Neural cell (in vitro differentiated cells): ENCODE data around the gene ST8SIA6. TPM values are rescaled to one million over a fixed set of nuclear protein-coding genes. Genes with fewer than 3 reads are reported as not detected.

Experiments
- H2AFZ ChIP-seq: fragments of 200-600, 300-800 bp; sonication (generic), shearing (Covaris generic); 2 replicates; pipeline ENCODE4 v1.6.0; 2014; ENCODE audit warnings: low read depth, mild to moderate bottlenecking, antibody characterized with exemption, low read length, moderate library complexity
- H3F3A ChIP-seq: fragments of 200-600 bp; shearing (Covaris generic); 2 replicates; pipeline ENCODE4 v1.6.1; 2016; ENCODE audit warnings: mild to moderate bottlenecking, moderate library complexity, mixed read lengths, antibody characterized with exemption, low read length; ENCODE audit not compliant: insufficient read depth, poor library complexity, severe bottlenecking
- H3K27ac ChIP-seq: fragments of 200-600, 300-800 bp; sonication (generic), shearing (Covaris generic); 2 replicates; pipeline ENCODE4 v1.5.1; 2014; ENCODE audit warnings: mild to moderate bottlenecking, low read length, moderate library complexity
- H3K27me3 ChIP-seq: fragments of 300-800, 200-600 bp; sonication (generic), shearing (Covaris generic); 2 replicates; pipeline ENCODE4 v1.6.0; 2014; ENCODE audit warnings: mild to moderate bottlenecking, low read depth, low read length, moderate library complexity; ENCODE audit not compliant: insufficient read depth
- H3K36me3 ChIP-seq: fragments of 300-800, 200-600 bp; sonication (generic), shearing (Covaris generic); 2 replicates; pipeline ENCODE4 v1.5.1; 2014; ENCODE audit warnings: mild to moderate bottlenecking, antibody characterized with exemption, low read length, moderate library complexity; ENCODE audit not compliant: insufficient read depth
- H3K4me2 ChIP-seq: fragments of 300-800, 200-600 bp; sonication (generic), shearing (Covaris generic); 2 replicates; pipeline ENCODE4 v1.6.0; 2014; ENCODE audit warnings: mild to moderate bottlenecking, low read length
- H3K4me3 ChIP-seq: fragments of 300-800, 200-600 bp; sonication (generic), shearing (Covaris generic); 2 replicates; pipeline ENCODE4 v1.5.1; 2014; ENCODE audit warnings: mild to moderate bottlenecking, low read length, moderate library complexity
- H3K79me2 ChIP-seq: fragments of 200-600 bp; shearing (Covaris generic); replicated peaks from 2 replicates; pipeline ENCODE4 v1.6.0; 2014; ENCODE audit warnings: mild to moderate bottlenecking, low read length, moderate library complexity; ENCODE audit not compliant: insufficient read depth
- H3K9ac ChIP-seq: fragments of 300-800, 200-600 bp; sonication (generic), shearing (Covaris generic); 2 replicates; pipeline ENCODE4 v1.6.1; 2016; ENCODE audit warnings: mild to moderate bottlenecking, low read length, mixed read lengths
- H3K9me2 ChIP-seq: fragments of 200-600 bp; shearing (Covaris generic); 2 replicates; pipeline ENCODE4 v1.6.1; 2016; ENCODE audit warnings: mild to moderate bottlenecking, low read length, mixed read lengths; ENCODE audit not compliant: insufficient read depth
- H3K9me3 ChIP-seq: fragments of 200-600, 300-800 bp; sonication (generic), shearing (Covaris generic); 2 replicates; pipeline ENCODE4 v1.6.1; 2016; ENCODE audit warnings: mild to moderate bottlenecking, mixed run types, low read length, moderate library complexity, mixed read lengths
- H4K20me1 ChIP-seq: fragments of 200-600 bp; shearing (Covaris generic); 2 replicates; pipeline ENCODE4 v1.6.1; 2016; ENCODE audit warnings: mild to moderate bottlenecking, mixed run types; ENCODE audit not compliant: insufficient read depth
- CTCF ChIP-seq: fragments of 450-650 bp; IDR thresholded peaks from 2 replicates; pipeline ENCODE4 v1.5.1; 2014; ENCODE audit warnings: antibody characterized with exemption, mild to moderate bottlenecking, moderate library complexity; ENCODE audit not compliant: poor library complexity, severe bottlenecking
- EP300 ChIP-seq: fragments of 450-650 bp; conservative IDR thresholded peaks from 2 replicates; pipeline ENCODE4 v1.6.1; 2014; ENCODE audit warnings: antibody characterized with exemption, mild to moderate bottlenecking, moderate library complexity; ENCODE audit not compliant: poor library complexity, severe bottlenecking
- EZH2 ChIP-seq: fragments of 200-600, 300-800 bp; shearing (Covaris generic), sonication (generic); IDR thresholded peaks from 2 replicates; pipeline ENCODE4 v1.6.1; 2014; ENCODE audit warnings: antibody characterized with exemption, low read length, borderline replicate concordance, mild to moderate bottlenecking; ENCODE audit not compliant: insufficient read depth, poor library complexity, severe bottlenecking
- MXI1 ChIP-seq: fragments of 450-650 bp; conservative IDR thresholded peaks from 2 replicates; pipeline ENCODE4 v1.6.1; 2014; ENCODE audit warnings: antibody characterized with exemption, mild to moderate bottlenecking; ENCODE audit not compliant: poor library complexity, severe bottlenecking
- POLR2AphosphoS5 ChIP-seq: IDR thresholded peaks from 2 replicates; pipeline ENCODE4 v1.6.1; 2012
- RAD21 ChIP-seq: fragments of 450-650 bp; conservative IDR thresholded peaks from 2 replicates; pipeline ENCODE4 v1.6.1; 2014; ENCODE audit warnings: antibody characterized with exemption, mild to moderate bottlenecking, moderate library complexity
- REST ChIP-seq: IDR thresholded peaks from 2 replicates; pipeline ENCODE4 v1.6.1; 2012; ENCODE audit warnings: borderline replicate concordance
- SMC3 ChIP-seq: fragments of 450-650 bp; conservative IDR thresholded peaks from 2 replicates; pipeline ENCODE4 v1.6.1; 2014; ENCODE audit warnings: antibody characterized with exemption, mild to moderate bottlenecking, moderate library complexity; ENCODE audit not compliant: poor library complexity
- TAF1 ChIP-seq: IDR thresholded peaks from 2 replicates; pipeline ENCODE4 v1.6.1; 2012; ENCODE audit warnings: low read depth
- polyA plus RNA-seq: library from polyadenylated mRNA; depleted of rRNA; stranded (reverse); fragments of >200 nt; gene quantifications from 2 replicates; pipeline ENCODE4 v1.2.3, GENCODE V29; 2014

Gene ST8SIA6
- polyA plus RNA-seq, 1 donor from 2014 or later = 0.41 TPM

GRCh38 chr10:17368708-17369272 is 85.6 kb downstream of the ST8SIA6 start:
- Histone ChIP-seq H3K27me3 (no peaks in the 10 kb centered on the region), H3K4me3 (no peak overlapping the region), H3K9me3 (no peaks in the 10 kb centered on the region), H3K9me2 (no peaks in the 10 kb centered on the region), H3K4me2 (no peak overlapping the region), H3K27ac (no peak overlapping the region), H3F3A (no peaks in the 10 kb centered on the region), H3K9ac (no peak overlapping the region), H3K79me2 (no peaks in the 10 kb centered on the region), H3K36me3 (no peaks in the 10 kb centered on the region), H4K20me1 (no peaks in the 10 kb centered on the region), H2AFZ (no peak overlapping the region)
- no peak for TF ChIP-seq EP300
- no peak for TF ChIP-seq TAF1
- no peak for TF ChIP-seq CTCF
- no peak for TF ChIP-seq RAD21
- TF ChIP-seq POLR2AphosphoS5 = no peak
- no peak for TF ChIP-seq SMC3
- TF ChIP-seq REST = no peak
- no peak for TF ChIP-seq EZH2
- TF ChIP-seq MXI1 = no peak

- H3K9ac ChIP-seq = no peak overlapping the region
- no peak overlapping the region for H3K4me3 ChIP-seq
- H3K4me2 ChIP-seq = no peak overlapping the region
- no peaks in the 10 kb centered on the region for H3K9me3 ChIP-seq
- H3K79me2 ChIP-seq = no peaks in the 10 kb centered on the region
- H3F3A ChIP-seq = no peaks in the 10 kb centered on the region
- H3K27ac ChIP-seq = no peak overlapping the region
- H2AFZ ChIP-seq = no peak overlapping the region
- TF ChIP-seq TAF1 (no peak), REST (no peak), CTCF (no peak), POLR2AphosphoS5 (no peak), SMC3 (no peak), RAD21 (no peak), EZH2 (no peak), EP300 (no peak), MXI1 (no peak)
- no peaks in the 10 kb centered on the region for H3K9me2 ChIP-seq
- H3K27me3 ChIP-seq = no peaks in the 10 kb centered on the region
- no peaks in the 10 kb centered on the region for H3K36me3 ChIP-seq
- H4K20me1 ChIP-seq = no peaks in the 10 kb centered on the region
Observed at GRCh38 chr10:17366705-17367104, 87.7 kb downstream of the ST8SIA6 start.
